ENCODE results near the gene PHEX. TPM values are rescaled to one million over a fixed set of nuclear protein-coding genes. Genes with fewer than 3 reads are reported as not detected.

PHEX gene
- polyA plus RNA-seq, 1 donor, result 1.3 TPM

DNA sequence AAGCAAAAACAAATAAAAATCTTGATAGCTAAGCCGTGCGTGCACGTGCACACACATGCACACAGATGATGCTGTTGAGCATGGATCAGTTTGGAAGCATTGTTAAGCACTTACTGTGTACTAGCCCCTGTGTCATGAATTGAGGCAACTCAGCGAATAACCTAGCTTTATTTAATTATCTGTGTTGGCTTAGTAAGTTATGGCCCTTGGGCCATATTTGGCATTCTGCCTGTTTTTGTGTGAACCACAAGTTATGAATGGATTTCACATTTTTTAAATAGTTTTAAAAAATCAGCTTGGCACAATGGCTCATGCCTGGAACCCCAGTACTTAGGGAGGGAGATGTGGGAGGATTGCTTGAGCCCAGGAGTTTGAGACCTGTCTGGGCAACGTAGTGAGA is 126.9 kb downstream of the PHEX start:
- no peak for DNase-seq

DNA sequence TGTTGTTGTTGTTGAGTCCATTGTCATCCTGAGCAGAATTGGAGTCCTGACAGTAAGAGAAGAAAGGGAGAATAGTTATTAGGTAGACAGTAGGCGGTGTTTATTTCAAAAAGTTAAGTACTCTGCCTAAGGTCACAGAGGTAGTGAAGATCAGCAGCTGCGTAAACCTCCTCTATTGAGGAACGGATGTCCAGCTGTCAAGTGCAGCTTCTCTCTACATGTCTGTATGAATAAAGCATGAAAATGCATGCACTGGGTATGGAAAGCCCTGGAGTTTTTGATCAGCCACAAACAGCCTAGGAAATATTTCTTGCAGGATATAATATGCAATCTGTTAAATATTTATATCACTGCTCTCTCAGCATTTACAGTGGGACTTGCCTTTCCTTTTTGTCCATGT is 131.2 kb downstream of the PHEX start:
- DNase-seq, result no peak

DNA sequence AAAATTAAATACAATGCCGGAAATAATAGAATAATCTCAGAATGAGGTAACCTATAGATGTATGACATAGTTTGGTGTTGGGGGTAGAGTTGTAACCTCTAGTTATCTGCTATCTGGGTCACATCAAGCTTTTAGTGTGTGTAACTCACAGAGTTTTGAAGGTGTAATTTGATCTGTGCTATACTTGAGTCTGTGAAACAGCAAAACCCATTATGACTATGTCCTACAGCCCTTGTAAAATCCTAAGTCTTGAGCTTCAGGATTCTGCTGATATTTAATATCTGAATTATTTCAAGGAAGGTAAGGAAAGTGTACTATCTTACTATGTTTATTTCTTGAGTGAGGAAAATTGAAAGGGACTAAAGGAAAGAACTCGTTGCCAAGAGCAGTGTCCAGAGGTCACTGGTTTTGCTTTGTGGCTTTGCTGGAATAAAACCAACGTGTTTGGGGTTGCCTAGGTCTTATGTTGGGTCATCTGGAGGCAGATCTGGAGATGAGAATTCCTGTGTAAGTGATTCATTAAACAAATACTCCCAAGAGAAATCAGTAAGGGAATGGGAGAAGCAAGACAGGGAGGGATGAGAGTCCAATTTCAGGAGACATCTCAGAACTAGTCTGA is 132.8 kb downstream of the PHEX start:
- DNase-seq, result no peak

DNA sequence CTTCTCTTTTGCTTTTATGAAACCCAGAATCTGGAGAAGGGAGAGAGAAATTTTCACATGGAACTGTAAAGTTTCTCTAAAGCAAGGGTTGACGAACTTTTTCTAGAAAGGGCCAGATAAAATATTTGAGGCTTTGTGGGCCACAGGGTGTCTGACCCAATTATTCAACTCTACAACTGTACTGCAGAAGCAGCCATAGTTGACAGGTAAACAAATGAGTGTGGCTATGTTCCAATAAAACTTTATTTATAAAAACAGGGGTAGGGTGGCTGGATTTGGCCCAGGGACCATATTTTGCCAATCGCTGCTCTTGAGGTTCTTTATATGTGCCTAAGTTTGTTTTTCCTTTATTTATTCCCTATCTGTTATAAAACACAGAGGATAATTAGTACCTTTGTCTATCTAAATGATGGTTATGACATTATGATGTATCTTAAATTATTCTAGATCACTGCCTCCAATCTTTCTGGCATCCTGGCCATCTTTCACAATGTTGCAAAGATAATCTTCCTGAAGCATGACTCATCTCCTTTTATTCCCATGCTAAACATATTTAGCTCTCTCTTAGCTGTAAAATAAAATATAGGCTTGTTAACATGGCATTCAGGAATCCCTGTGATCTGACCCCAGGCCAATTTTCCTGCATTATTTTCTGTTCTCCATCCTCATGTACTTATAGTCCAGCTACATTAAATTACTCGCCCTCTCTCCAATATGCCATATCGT is 133.8 kb downstream of the PHEX start:
- DNase-seq, result no peak

DNA sequence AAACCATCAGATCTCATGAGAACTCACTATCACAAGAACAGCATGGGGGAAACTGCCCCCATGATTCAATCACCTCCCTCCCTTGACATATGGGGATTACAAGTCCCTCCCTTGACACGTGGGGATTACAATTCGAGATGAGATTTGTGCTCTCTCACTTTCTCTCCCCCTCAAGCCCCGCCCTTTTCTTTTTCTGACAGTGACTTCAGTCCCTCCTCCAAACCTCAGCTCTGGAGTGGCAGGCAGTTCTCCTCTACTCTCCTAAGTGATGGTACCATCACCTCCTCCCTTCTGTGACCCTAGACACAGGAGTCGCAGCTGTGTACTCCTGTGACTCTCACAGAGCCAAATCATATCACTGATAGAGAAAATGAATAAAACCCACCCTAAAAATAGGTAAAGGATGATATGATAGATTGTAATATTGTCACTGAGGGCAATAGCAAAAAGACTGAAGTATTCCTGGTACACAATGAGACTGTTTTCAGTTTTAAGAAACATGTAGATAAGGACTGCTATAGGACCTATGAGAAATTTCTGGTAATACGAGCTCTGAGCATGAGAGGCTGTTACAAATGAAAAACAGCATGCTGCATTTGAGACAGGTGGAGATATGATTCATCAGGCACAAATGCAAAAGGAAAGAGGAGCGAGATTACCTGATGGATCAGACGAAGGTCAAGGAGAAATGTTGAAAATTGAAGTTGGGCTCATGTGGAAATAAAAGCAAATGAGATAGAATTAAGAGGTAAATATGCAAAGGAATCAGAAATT is 139.3 kb downstream of the PHEX start:
- DNase-seq, result no peak

DNA sequence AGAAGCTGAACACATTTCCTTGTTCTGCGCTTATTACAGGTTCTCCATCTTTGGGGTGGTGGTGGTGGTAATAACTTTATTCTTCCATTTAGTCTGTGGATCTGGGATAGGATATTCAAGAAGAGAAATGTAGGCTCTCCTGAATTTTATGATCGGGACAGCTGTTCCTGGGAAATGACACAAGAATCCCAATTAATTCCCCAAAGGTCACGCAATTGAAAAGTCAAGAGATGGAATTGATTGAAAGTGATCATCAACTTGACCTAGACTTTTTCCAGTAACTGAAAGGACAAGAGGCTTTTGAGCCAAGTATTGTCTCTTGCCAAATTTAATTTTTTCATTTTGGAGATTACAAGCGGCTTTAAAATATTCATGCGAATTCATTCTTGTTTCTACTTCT is 141.8 kb downstream of the PHEX start:
- peak; percentile 23 for DNase-seq

DNA sequence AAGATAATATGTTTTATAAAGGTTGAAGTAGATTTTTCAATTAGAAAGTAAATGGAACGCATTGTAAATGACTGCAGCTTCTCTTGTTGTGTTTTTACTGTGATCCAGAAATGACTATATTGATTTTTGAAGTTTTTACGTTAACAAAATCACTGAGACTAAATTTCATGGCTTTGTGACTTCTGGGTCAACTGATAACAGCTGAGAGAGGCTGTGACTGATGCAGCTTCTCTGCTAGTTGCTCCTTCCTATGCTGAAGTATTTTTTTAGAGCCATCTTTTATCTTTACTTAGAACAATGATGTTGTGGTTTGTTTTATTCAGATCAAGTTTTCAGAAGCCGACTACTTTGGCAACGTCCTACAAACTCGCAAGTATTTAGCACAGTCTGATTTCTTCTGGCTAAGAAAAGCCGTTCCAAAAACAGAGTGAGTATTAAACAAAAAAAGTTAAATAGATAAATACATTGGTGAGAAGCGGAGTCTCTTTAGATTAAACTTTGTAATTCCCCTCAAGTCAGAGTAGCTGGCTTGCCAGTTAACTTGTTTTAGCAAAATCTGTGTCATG is 145.9 kb downstream of the PHEX start:
- DNase-seq, result no peak

DNA sequence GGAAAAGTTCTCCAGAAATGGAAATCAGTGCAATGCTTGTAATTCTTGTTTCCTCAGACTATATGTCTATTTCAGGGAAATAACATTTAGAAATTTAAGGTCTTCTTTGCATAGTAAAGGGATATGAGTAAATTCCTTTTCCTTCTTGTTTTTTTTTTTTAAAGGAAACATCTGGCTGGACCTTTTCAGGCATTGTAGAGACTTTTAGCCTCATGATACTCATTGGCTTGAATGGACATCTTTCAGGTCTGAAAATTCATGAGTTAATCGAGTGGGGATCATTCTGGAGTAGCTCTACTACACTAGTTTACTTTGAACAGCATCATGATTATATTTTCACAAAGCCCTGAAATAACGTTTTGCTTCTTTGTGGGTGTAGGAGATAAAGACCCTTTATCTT is 152.0 kb downstream of the PHEX start:
- no peak for DNase-seq

DNA sequence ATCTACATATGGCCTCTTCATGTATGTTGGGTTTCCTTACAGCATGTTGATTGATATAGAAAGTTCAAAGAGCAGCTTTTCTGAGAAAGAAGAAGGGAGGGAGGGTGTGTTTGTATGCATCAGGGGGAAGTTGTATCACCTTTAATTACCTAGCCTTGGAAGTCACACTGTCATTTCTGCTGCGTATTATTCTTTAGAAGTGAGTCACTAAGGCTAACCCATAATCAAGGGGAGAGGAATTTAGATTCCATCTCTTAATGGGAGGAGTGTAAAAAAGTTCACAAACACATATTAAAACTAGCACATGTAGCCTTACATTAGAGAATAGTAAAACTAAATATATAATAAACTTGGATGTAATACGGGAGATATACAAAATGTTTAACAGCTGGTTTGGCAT is 154.0 kb downstream of the PHEX start:
- DNase-seq, result no peak

DNA sequence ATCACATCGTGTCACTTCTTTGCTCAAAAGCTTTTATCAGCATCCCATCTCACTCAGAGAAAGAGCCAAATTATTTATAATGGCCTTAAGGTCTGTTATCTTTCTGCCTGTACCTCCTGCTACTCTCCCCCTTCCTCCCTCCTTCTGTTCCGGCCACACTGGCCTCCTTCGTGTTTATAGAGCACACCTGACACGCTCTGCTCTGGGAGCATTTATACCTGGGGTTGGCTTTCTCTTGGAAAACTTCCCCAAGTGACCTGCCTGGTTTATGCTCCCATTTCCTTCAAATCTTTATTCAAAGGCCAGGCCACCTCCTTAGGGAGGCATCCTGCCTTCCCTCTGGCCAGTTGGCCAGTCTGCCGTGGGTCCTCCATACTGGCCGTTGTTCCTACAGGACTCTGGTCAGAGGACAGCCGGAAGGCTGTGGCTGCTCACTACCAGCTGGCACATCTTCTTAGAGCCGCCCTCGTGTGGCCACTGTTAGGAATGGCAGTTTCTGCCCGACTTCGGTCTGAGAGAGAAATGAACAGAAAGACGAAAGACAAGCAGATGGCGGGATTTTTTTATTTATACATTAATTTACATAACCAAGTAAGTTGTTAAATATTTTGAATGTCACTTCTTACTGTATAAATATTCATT is 160.4 kb downstream of the PHEX start:
- DNase-seq, result peak; percentile 8

DNA sequence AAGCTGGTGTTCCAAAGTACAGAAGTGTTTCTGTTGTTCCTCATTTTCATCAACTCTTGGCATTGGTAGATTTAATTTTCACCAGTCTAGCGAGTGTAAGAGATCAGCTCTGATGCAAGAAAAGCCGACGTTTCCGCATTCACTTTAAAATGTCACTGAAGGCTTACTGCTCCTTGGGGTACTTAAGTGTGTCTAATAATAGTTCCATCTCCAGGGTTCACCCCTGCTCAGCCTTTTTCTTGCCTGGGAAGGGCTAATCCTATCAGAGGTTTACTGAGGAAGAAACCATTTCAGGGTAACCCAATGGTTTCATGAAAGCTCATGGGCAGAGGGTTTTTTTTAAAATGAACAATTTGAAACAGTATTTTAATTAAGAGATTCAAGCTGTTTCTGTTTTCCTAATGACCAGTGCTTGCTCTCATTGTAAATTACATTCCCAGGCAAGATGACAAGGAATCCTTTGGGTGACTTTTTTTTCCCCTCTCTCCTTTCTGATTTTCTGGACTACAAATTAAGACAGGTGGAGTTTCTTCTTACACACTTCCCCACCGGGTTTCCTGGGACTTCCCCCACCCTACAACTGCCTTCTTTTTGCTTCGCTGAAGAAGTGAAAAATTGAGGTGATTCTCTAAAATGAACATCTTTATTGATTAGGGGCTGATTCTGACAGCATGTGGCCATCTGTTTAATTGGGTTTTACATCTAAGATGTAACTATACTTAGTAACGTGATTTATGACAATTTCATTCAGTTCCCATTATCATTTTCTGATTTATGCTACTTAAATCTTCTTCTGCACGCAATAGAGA is 161.9 kb downstream of the PHEX start:
- DNase-seq, result no peak

DNA sequence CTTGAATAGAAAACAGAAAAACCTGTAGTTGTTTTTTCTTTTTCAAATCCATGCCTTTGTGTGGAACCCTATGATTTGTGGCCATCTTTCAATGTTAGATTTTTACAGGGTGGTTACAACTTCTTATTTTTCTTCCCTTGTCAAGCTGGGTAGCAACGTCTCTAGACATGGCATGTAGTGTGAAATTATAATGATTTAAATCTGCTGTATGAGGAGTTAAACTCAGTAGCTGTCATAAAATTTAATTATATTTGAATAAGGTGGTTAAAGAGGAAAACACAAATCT is 162.5 kb downstream of the PHEX start:
- no peak for DNase-seq

DNA sequence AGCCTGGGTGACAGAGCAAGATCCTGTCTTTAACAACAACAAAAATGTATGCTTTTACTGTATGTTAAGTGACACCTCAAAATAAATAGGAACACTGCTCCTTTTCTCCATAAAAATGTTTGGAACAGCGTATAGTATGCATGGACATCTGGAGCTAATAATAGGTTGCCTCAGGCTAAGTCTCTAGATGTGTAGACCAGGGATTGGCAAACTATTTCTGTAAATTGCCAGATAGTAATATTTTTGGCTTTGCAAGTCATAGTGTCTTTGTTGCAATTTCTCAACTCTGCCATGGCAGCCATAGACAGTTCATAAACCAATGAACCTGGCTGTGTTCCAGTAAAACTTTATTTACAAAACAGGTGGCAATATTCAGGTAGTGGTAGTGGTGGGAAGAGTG is 164.0 kb downstream of the PHEX start:
- no peak for DNase-seq

DNA sequence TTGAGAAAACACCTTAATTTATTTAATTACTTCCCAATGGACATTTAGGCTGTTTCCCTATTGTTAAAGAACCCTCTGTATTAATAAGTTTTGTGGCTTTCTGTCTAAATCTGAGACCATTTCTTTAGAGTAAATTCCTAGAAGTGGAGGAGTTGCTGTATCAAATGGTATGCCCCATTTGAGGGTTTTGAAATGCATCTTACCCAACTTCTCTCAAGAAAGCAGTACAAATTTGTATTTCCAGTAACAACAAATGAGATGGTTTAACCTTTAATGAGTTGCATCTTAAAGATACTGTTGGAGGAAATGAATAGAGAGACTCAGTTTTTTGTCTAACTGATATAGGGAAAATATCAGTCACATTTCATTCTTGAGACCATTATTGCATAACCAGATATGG is 170.1 kb downstream of the PHEX start:
- no peak for DNase-seq

DNA sequence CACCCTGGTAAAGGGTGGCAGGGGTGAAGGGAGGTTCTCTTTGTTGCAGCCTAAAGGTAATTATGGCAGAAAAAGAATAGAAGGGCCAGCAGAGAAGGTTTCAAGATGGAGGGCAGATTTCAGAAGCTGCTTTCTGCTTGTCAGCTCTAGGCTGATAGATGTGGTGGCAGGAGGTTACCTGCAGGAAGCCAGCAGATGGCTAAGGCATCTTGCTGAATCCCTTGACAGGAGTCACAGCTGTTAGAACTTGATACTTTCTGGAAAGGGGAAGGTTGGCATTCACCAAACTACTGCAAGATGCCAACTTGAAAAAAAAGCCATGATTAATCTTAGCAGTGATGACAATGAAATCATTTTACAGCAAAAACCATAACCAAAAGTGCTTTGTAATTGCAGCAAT is 171.1 kb downstream of the PHEX start:
- DNase-seq, result no peak

DNA sequence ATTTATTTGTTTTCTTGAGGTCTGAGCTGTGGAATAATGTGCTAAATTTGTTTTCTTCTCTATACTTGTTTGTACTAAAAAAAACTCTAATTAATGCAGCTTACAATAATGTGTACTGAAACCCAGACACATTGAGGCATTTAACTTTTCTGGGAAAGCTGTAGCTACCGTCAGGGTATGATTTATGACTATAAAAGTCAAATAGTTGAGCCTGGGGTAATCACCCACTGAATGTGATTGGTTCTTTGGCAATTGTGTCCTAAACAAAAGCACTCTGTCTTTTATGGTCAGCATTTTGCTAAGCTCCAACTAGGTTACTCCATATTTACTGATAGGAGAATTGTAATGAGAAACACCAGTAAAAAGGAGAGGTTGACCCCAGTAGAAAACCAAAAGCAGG is 174.7 kb downstream of the PHEX start:
- no peak for DNase-seq

DNA sequence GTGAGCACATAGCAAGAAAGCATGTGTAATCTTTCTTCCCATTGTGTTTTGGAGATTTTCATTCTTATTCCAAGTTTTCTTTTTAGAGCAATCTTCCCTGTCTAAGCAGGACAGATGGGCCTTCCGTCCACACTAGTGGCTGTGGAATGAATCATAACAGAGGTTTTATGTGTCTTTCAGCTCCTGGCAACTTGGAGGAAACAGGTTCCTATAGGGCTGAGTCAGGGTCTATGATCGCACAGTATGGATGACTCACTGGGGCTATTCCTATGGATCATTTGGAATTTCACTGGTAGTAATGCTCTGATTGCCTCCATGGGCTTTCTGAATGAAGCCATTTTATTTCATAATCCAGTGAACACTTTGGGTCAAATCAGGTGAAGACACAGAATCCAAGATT is 188.8 kb downstream of the PHEX start:
- DNase-seq, result no peak

DNA sequence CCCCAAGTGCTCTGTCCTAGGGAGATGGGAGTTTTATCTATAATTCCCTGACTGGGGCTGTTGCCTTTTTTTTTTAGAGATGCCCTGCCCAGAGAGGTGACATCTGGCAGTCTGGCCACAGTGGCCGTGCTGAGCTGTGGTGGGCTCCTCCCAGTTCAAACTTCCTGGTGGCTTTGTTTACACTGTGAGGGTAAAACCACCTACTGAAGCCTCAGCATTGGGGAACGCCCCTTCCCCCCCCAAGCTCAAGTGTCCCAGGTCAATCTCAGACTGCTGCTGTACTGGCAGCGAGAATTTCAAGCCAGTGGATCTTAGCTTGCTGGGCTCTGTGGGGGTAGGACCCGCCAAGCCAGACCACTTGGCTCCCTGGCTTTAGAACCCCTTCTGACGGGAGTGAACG is 202.3 kb downstream of the PHEX start:
- DNase-seq, result no peak

DNA sequence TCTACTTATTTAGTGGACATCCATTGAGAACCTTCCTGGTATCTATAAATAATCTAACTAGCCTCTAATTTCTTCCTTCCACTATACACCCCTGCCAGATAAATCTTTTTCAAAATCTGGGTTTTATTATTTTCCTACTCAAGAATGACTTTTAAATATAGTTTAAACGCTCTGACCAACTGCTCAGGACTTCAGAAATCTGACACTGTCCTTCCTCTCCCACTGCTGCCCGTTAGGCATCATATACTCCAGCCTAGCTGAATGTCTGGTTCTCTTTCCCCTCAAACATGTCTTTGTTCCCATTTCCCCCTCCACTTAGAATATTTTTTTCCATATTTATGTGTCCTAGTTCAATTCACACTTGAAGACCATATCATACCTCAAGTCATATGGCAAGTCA is 205.4 kb downstream of the PHEX start:
- DNase-seq, result no peak

DNA sequence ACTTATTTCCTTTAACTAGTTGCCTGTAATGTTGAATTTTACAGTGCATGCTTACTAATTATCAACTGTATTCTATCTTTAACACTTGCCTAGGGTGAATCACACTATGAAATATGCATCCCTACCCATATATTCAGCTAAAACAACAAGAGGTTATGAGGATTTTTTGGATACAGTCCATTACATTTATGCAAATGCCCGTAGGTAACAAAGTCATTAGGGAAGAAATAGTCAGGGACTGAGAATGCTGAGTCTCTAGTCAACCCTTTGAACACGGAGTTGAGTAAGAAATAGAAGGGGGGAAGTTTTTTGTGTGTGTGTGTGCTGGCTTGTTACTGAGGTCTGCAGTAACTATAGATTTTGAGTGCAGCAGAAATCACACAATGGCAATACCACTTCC is 214.5 kb downstream of the PHEX start:
- no peak for DNase-seq

DNA sequence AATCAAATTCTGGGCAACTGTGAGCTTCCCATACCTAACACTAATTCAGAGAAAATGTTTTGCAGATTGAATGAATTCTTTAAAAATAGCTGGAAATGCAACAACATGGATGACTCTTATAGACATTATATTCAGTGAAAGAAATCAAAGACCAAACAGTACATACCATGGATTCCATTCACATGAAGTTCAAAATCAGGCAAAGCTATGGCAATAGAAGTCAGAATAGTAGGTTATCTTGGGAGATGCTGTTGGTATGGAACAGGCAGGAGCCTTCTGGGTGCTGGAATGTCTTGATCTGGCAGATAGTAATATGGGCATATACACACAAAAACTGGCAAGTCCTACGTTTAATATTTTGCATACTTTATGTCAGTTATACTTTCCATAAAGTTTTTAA is 215.0 kb downstream of the PHEX start:
- DNase-seq, result no peak

DNA sequence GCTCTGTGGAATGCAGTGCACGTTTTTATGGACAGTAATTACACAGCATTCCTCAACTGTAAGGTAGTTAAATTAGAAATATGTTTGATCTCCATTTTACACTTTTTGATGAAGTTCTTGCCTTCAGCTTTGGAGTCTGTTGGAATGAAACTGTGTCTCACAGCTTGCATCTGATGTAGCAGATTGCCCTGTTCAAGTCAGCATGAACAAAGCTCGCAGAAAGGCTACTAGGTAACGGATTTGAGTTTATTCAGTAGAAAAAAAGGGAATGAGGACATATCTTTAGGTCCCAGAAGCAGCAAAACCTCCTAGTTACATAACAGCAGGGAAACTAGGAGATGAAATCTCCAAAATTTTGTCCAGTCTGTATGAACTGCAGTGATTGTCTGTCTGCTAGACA is 216.3 kb downstream of the PHEX start:
- DNase-seq, result no peak

DNA sequence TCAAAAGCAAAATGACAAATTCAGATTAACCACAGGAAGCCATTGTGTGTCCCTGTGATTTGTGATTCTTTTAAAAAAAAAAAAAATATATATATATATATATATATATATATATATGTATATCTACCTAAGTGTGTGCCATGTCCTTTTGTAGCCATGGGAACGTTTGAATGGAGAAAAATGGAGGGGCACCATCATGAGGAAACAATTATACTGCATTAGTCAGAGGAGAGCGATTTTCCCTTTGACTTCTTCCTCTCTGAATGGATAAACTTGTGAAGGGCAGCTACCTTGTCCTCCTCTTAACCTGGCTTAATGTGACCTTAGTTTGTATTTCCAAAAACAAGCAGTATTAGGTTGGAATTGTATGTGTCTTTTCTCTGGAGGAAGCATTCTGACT is 217.2 kb downstream of the PHEX start:
- DNase-seq, result no peak
